HL-60 (cell line): ENCODE measurements around the gene MINPP1.

ENCODE experiments used
- DNase-seq, 2 experiments: peaks; one replicate each; pipeline ENCODE4 v3.0.0-alpha.2; 2010 to 2020; ENCODE audit warnings: low read depth in 1 of 2, low spot score in 1 of 2
- H3K27ac ChIP-seq: fragments of 250-450 bp; sonication (Bioruptor Pico); replicated peaks from 2 replicates; pipeline ENCODE4 v1.5.1; 2020; ENCODE audit warnings: mild to moderate bottlenecking, moderate library complexity
- H3K27me3 ChIP-seq: fragments of 250-450 bp; sonication (Bioruptor Pico); 2 replicates; pipeline ENCODE4 v1.5.1; 2021; ENCODE audit warnings: mild to moderate bottlenecking, moderate library complexity; ENCODE audit not compliant: insufficient read depth, poor library complexity, severe bottlenecking
- H3K4me3 ChIP-seq: replicated peaks from 2 replicates; pipeline ENCODE4 v1.5.1; 2011; ENCODE audit warnings: mild to moderate bottlenecking, control low read depth, low read length; ENCODE audit not compliant: insufficient read depth
- GABPA ChIP-seq: IDR thresholded peaks from 2 replicates; pipeline ENCODE4 v1.6.1; 2012; ENCODE audit warnings: low read depth
- POLR2AphosphoS5 ChIP-seq: IDR thresholded peaks from 2 replicates; pipeline ENCODE4 v1.6.1; 2012; ENCODE audit warnings: low read depth
- SPI1 ChIP-seq: IDR thresholded peaks from 2 replicates; pipeline ENCODE4 v1.6.1; 2012; ENCODE audit warnings: low read depth, mild to moderate bottlenecking, borderline replicate concordance
- TF ChIP-seq, protein P1 (sequence below): IDR thresholded peaks from one replicate; pipeline ENCODE4 v1.5.1; 2011; ENCODE audit warnings: low read length, control low read depth, inconsistent platforms; ENCODE audit not compliant: insufficient read depth
- TF ChIP-seq, protein P2 (sequence below): IDR thresholded peaks from 2 replicates; pipeline ENCODE4 v1.6.1; 2012; ENCODE audit warnings: low read depth; ENCODE audit not compliant: insufficient replicate concordance

MINPP1 gene

GRCh38 chr10:87565010-87565409 is 60.3 kb downstream of the MINPP1 start:
- Histone ChIP-seq H3K4me3 (no peak overlapping the region), H3K27me3 (no peaks in the 10 kb centered on the region), H3K27ac (no peak overlapping the region)
- TF ChIP-seq, protein P1, sequence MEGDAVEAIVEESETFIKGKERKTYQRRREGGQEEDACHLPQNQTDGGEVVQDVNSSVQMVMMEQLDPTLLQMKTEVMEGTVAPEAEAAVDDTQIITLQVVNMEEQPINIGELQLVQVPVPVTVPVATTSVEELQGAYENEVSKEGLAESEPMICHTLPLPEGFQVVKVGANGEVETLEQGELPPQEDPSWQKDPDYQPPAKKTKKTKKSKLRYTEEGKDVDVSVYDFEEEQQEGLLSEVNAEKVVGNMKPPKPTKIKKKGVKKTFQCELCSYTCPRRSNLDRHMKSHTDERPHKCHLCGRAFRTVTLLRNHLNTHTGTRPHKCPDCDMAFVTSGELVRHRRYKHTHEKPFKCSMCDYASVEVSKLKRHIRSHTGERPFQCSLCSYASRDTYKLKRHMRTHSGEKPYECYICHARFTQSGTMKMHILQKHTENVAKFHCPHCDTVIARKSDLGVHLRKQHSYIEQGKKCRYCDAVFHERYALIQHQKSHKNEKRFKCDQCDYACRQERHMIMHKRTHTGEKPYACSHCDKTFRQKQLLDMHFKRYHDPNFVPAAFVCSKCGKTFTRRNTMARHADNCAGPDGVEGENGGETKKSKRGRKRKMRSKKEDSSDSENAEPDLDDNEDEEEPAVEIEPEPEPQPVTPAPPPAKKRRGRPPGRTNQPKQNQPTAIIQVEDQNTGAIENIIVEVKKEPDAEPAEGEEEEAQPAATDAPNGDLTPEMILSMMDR, result no peak
- TF ChIP-seq, protein P2, sequence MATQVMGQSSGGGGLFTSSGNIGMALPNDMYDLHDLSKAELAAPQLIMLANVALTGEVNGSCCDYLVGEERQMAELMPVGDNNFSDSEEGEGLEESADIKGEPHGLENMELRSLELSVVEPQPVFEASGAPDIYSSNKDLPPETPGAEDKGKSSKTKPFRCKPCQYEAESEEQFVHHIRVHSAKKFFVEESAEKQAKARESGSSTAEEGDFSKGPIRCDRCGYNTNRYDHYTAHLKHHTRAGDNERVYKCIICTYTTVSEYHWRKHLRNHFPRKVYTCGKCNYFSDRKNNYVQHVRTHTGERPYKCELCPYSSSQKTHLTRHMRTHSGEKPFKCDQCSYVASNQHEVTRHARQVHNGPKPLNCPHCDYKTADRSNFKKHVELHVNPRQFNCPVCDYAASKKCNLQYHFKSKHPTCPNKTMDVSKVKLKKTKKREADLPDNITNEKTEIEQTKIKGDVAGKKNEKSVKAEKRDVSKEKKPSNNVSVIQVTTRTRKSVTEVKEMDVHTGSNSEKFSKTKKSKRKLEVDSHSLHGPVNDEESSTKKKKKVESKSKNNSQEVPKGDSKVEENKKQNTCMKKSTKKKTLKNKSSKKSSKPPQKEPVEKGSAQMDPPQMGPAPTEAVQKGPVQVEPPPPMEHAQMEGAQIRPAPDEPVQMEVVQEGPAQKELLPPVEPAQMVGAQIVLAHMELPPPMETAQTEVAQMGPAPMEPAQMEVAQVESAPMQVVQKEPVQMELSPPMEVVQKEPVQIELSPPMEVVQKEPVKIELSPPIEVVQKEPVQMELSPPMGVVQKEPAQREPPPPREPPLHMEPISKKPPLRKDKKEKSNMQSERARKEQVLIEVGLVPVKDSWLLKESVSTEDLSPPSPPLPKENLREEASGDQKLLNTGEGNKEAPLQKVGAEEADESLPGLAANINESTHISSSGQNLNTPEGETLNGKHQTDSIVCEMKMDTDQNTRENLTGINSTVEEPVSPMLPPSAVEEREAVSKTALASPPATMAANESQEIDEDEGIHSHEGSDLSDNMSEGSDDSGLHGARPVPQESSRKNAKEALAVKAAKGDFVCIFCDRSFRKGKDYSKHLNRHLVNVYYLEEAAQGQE, result no peak
- no peak for TF ChIP-seq SPI1
- TF ChIP-seq GABPA, result no peak
- TF ChIP-seq POLR2AphosphoS5, result no peak
- DNase-seq, result no peak

DNA sequence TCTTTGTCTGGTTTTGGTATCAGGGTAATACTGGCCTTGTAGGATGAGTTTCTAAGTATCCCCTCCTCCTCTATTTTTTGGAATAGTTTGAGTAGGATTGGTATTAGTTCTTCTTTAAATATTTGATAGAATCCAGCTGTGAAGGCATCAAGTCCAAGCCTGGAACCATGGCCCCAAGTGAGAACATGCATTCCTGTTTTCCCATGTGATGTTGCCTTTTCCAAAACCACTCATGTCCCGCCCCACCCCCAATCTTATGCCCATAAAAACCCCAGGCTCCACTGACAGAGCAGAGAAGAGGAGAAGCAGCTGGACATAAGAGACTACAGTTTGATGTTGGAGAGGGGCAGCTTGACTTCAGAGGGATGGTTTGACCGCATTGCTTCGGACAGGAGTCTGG is 71.2 kb downstream of the MINPP1 start:
- no peak overlapping the region for H3K4me3 ChIP-seq
- H3K27ac ChIP-seq, result no peak overlapping the region
- H3K27me3 ChIP-seq, result no peaks in the 10 kb centered on the region
- no peak for DNase-seq
- TF ChIP-seq SPI1, result no peak
- TF ChIP-seq, protein P1, result no peak
- TF ChIP-seq, protein P2, result no peak
- no peak for TF ChIP-seq GABPA
- no peak for TF ChIP-seq POLR2AphosphoS5

DNA sequence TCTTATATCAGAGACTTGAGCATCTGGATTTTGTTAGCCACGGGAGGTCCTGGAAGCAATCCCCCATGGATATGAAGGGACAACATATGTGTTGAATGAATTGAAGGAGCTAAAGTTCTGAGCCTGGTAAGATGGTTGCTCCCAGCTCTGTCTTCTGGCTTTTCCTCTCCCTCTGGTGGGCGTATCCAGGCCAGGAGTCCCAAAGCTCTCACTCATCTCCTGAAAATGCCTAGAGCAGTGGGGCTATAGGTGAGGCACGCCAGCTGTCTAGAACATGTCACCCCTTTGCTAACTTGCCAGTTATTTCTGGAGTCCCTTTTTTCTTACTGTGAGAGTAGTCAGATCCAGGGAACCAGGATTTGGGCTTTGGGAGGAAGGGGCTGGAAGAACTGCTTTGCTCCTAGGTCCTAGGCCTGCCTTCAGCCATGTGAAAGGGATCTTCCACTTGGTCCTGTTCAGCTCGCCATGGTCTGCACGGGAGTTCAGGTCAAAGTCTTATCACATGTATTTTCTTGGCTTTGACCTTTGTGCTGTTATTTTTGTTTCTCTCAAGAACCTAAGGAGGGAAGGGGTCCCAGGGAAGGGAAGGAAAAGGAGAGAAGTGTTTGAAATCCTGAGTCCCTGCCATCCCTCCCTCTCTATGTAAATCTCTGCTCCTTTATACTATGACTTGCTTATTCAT is 73.6 kb downstream of the MINPP1 start:
- no peak overlapping the region for H3K4me3 ChIP-seq
- TF ChIP-seq, protein P2, result no peak
- TF ChIP-seq SPI1, result no peak
- TF ChIP-seq, protein P1, result no peak
- no peak for TF ChIP-seq GABPA
- TF ChIP-seq POLR2AphosphoS5, result no peak
- H3K27ac ChIP-seq, result no peak overlapping the region

More for the DNA sequence above, 73.6 kb downstream of the MINPP1 start:
- no peaks in the 10 kb centered on the region for H3K27me3 ChIP-seq
- DNase-seq, result no peak
